Thyroid gland (tissue), 4 donors: ENCODE data around the gene WRAP53.

Experiments used
- CTCF ChIP-seq, 6 experiments: fragments of 200-600 bp in 3 of 6; fragments of 450-650 bp in 3 of 6; sonication (generic) in 3 of 6; IDR thresholded peaks; one replicate each; pipeline ENCODE4 v1.5.1; 2016 to 2019; ENCODE audit warnings: antibody characterized with exemption in 6 of 6, mild to moderate bottlenecking in 2 of 6, inconsistent platforms in 1 of 6, moderate library complexity in 1 of 6
- POLR2A ChIP-seq, 2 donors: fragments of 450-650 bp; IDR thresholded peaks; one replicate each; pipeline ENCODE4 v1.6.1; 2017; ENCODE audit warnings: antibody characterized with exemption in 2 of 2, mild to moderate bottlenecking in 2 of 2, moderate library complexity in 1 of 2

- TF ChIP-seq POLR2A (IDR thresholded peaks at IDR 0.05): no peak
- no peak for TF ChIP-seq CTCF (IDR thresholded peaks at IDR 0.05)
Measured at GRCh38 chr17:7713782-7714181, 25.5 kb downstream of the WRAP53 start.
